Choroid plexus epithelial cell (primary cell): Measurements from ENCODE around the gene AEBP1.

Source experiments
- DNase-seq: peaks from one replicate; pipeline ENCODE4 v3.0.0-alpha.2; 2010; ENCODE audit warnings: low read depth
- H3K4me3 ChIP-seq: 2 replicates; pipeline ENCODE4 v1.5.1; 2011; ENCODE audit warnings: low read depth, mild to moderate bottlenecking, control low read depth, low read length, moderate library complexity
- CTCF ChIP-seq: conservative IDR thresholded peaks from 2 replicates; pipeline ENCODE4 v1.5.1; 2011; ENCODE audit warnings: low read depth, mild to moderate bottlenecking, control low read depth, inconsistent platforms, low read length, moderate library complexity

The AEBP1 gene

GRCh38 chr7:44103923-44104859 is at the start of gene AEBP1:
Gene AEBP1, plus strand, starts transcription at chr7:44104345. Its CDS starts 321 bp downstream, at chr7:44104666.
- peak; percentile 48 for DNase-seq

GRCh38 chr7:44056681-44057080 is 47.5 kb upstream of the AEBP1 start:
- no peak for TF ChIP-seq CTCF
- H3K4me3 ChIP-seq = no peak overlapping the region
- DNase-seq = no peak

More at GRCh38 chr7:44103923-44104859, at the start of gene AEBP1:
- H3K4me3 ChIP-seq = peak within 1 kb of the TSS; percentile 53
- no peak for TF ChIP-seq CTCF

- no peak for TF ChIP-seq CTCF
- no peak overlapping the region for H3K4me3 ChIP-seq
- DNase-seq = no peak
These were observed 46.8 kb upstream of the AEBP1 start for GRCh38 chr7:44057181-44057848.

GRCh38 chr7:44057849-44058758 is 46.0 kb upstream of the AEBP1 start:
- no peak overlapping the region for H3K4me3 ChIP-seq
- TF ChIP-seq CTCF = no peak
- DNase-seq = no peak

GRCh38 chr7:44058759-44059218 is 45.4 kb upstream of the AEBP1 start:
- DNase-seq = no peak
- TF ChIP-seq CTCF = no peak
- no peak overlapping the region for H3K4me3 ChIP-seq

GRCh38 chr7:44059219-44060090 is 44.7 kb upstream of the AEBP1 start:
- no peak for DNase-seq
- H3K4me3 ChIP-seq = no peak overlapping the region
- no peak for TF ChIP-seq CTCF
